H1 (cell line): ENCODE results near the gene EHD2. TPM values are rescaled to one million over a fixed set of nuclear protein-coding genes. Genes with fewer than 3 reads are reported as not detected.
A peak's percentile ranks its signal among the peaks of the same experiment; 100 is the strongest.

Experiments used
- CTCF ChIA-PET: fragments of 300-600 bp; sonication (Branson Sonifier 250); formaldehyde crosslinking; loops from one replicate; lab custom pipeline; 2021; ENCODE audit not compliant: partially characterized antibody; lab: Charles Lee
- POLR2A ChIA-PET: fragments of 300-600 bp; sonication (Branson Sonifier 250); formaldehyde crosslinking; loops from one replicate; lab custom pipeline; 2021; ENCODE audit warnings: inconsistent platforms; ENCODE audit not compliant: partially characterized antibody; lab: Charles Lee
- DNase-seq, 2 experiments: peaks; one replicate each; pipeline versions ENCODE4 v3.0.0 to v3.0.0-alpha.2; 2010 to 2022; ENCODE audit warnings: low spot score in 2 of 2, low read depth in 1 of 2, mixed read lengths in 1 of 2
- FAIRE-seq: peaks from 2 replicates; lab custom pipeline; 2011; peaks lifted over from hg19 to GRCh38; lab: Jason Lieb, UNC
- H2AFZ ChIP-seq: 2 replicates; pipeline ENCODE4 v1.8.1; 2012; ENCODE audit warnings: low read length, inconsistent platforms
- H2AK5ac ChIP-seq: 2 replicates; pipeline ENCODE4 v1.6.1; 2013; ENCODE audit warnings: low read depth, low read length
- H2BK120ac ChIP-seq: replicated peaks from 2 replicates; pipeline ENCODE3; 2013; ENCODE audit warnings: low read depth, low read length, inconsistent platforms
- H2BK12ac ChIP-seq: 2 replicates; pipeline ENCODE4 v1.6.1; 2013; ENCODE audit warnings: low read depth, low read length
- H2BK15ac ChIP-seq: 2 replicates; pipeline ENCODE4 v1.6.1; 2013; ENCODE audit warnings: low read length
- H2BK20ac ChIP-seq: 2 replicates; pipeline ENCODE4 v1.6.1; 2013; ENCODE audit warnings: low read length
- H2BK5ac ChIP-seq: 2 replicates; pipeline ENCODE4 v1.6.1; 2013; ENCODE audit warnings: low read depth, low read length
- H3K14ac ChIP-seq: 2 replicates; pipeline ENCODE4 v1.6.1; 2013; ENCODE audit warnings: inconsistent platforms; ENCODE audit not compliant: insufficient read length
- H3K18ac ChIP-seq: 2 replicates; pipeline ENCODE4 v1.6.1; 2013; ENCODE audit warnings: low read length; ENCODE audit errors: extremely low read depth
- H3K23ac ChIP-seq: 2 replicates; pipeline ENCODE4 v1.6.1; 2013; ENCODE audit warnings: inconsistent platforms; ENCODE audit not compliant: insufficient read length
- H3K23me2 ChIP-seq: 2 replicates; pipeline ENCODE4 v1.6.1; 2013; ENCODE audit warnings: low read depth, low read length
- H3K27ac ChIP-seq: 2 replicates; pipeline ENCODE4 v1.6.1; 2011; ENCODE audit warnings: low read depth, low read length, inconsistent platforms
- H3K27me3 ChIP-seq, 4 experiments: replicated peaks in 1 of 4; 1 replicate in 1 of 4; 2 replicates in 3 of 4; pipeline versions ENCODE4 v1.6.1 to v1.8.1; 2011 to 2013; ENCODE audit warnings: low read length in 3 of 4, mild to moderate bottlenecking in 3 of 4, inconsistent platforms in 2 of 4, mixed read lengths in 2 of 4, moderate library complexity in 1 of 4; ENCODE audit not compliant: control insufficient read depth in 3 of 4, insufficient read depth in 3 of 4; ENCODE audit errors: extremely low read depth in 1 of 4
- H3K36me3 ChIP-seq, 4 experiments: 2 replicates each; pipeline versions ENCODE4 v1.6.1 to v1.8.1; 2011 to 2013; ENCODE audit warnings: mild to moderate bottlenecking in 4 of 4, low read length in 3 of 4, moderate library complexity in 2 of 4, control low read depth in 1 of 4, inconsistent platforms in 1 of 4; ENCODE audit not compliant: insufficient read depth in 4 of 4, control insufficient read depth in 2 of 4
- H3K4ac ChIP-seq: replicated peaks from 2 replicates; pipeline ENCODE3; 2013; ENCODE audit warnings: low read length, low read depth, mixed read lengths, inconsistent platforms; ENCODE audit not compliant: insufficient read length
- H3K4me1 ChIP-seq, 4 experiments: replicated peaks in 1 of 4; 1 replicate in 1 of 4; 2 replicates in 3 of 4; pipeline versions ENCODE4 v1.6.1 to v1.8.1; 2011 to 2013; ENCODE audit warnings: low read length in 3 of 4, inconsistent platforms in 2 of 4, mixed read lengths in 1 of 4; ENCODE audit not compliant: insufficient read depth in 4 of 4, control insufficient read depth in 3 of 4
- H3K4me2 ChIP-seq, 2 experiments: 2 replicates each; pipeline versions ENCODE4 v1.6.1 to v1.8.1; 2011 to 2013; ENCODE audit warnings: low read depth in 2 of 2, low read length in 2 of 2, control low read depth in 1 of 2, inconsistent platforms in 1 of 2, mild to moderate bottlenecking in 1 of 2; ENCODE audit not compliant: insufficient read depth in 1 of 2
- H3K4me3 ChIP-seq, 4 experiments: fragments of 200-600, 300-600 bp in 1 of 4; sonication (generic), shearing (Covaris generic), sonication (Bioruptor Twin) in 1 of 4; 2 replicates each; pipeline versions ENCODE4 v1.5.1 to v1.8.1; 2011 to 2016; ENCODE audit warnings: low read length in 4 of 4, low read depth in 3 of 4, control low read depth in 2 of 4, inconsistent platforms in 2 of 4, mild to moderate bottlenecking in 2 of 4, mixed read lengths in 1 of 4, moderate library complexity in 1 of 4; ENCODE audit not compliant: insufficient read depth in 2 of 4; ENCODE audit errors: extremely low read depth in 1 of 4
- H3K56ac ChIP-seq: replicated peaks from 2 replicates; pipeline ENCODE3; 2013; ENCODE audit warnings: low read depth, mild to moderate bottlenecking, mixed read lengths, low read length, inconsistent platforms; ENCODE audit not compliant: insufficient read length
- H3K79me1 ChIP-seq: 2 replicates; pipeline ENCODE4 v1.6.1; 2013; ENCODE audit warnings: low read depth, low read length, control low read depth
- H3K79me2 ChIP-seq, 2 experiments: 2 replicates each; pipeline versions ENCODE4 v1.6.1 to v1.8.1; 2012 to 2013; ENCODE audit warnings: low read length in 2 of 2, mild to moderate bottlenecking in 2 of 2, inconsistent platforms in 1 of 2; ENCODE audit not compliant: insufficient read depth in 2 of 2, control insufficient read depth in 1 of 2
- H3K9ac ChIP-seq, 4 experiments: replicated peaks in 1 of 4; 1 replicate in 1 of 4; 2 replicates in 3 of 4; pipeline versions ENCODE4 v1.6.1 to v1.8.1; 2011 to 2013; ENCODE audit warnings: low read depth in 3 of 4, low read length in 3 of 4, control low read depth in 2 of 4, mild to moderate bottlenecking in 2 of 4, moderate library complexity in 2 of 4, inconsistent platforms in 1 of 4; ENCODE audit errors: extremely low read depth in 1 of 4
- H3K9me3 ChIP-seq, 2 experiments: 2 replicates each; pipeline versions ENCODE4 v1.6.1 to v1.8.1; 2012 to 2013; ENCODE audit warnings: mild to moderate bottlenecking in 2 of 2, moderate library complexity in 2 of 2, control low read depth in 1 of 2, inconsistent platforms in 1 of 2, low read depth in 1 of 2, low read length in 1 of 2, mixed read lengths in 1 of 2; ENCODE audit not compliant: insufficient read depth in 2 of 2
- H4K20me1 ChIP-seq, 2 experiments: replicated peaks in 1 of 2; 2 replicates each; pipeline versions ENCODE3 to v1.8.1; 2011 to 2013; ENCODE audit warnings: inconsistent platforms in 2 of 2, low read length in 2 of 2, mild to moderate bottlenecking in 1 of 2; ENCODE audit not compliant: insufficient read depth in 2 of 2, control insufficient read depth in 1 of 2
- H4K5ac ChIP-seq: 2 replicates; pipeline ENCODE4 v1.6.1; 2013; ENCODE audit warnings: low read length, low read depth, mixed read lengths, inconsistent platforms; ENCODE audit not compliant: insufficient read length
- H4K8ac ChIP-seq: 2 replicates; pipeline ENCODE4 v1.8.0; 2013; ENCODE audit warnings: mild to moderate bottlenecking, moderate library complexity, low read length, inconsistent platforms; ENCODE audit not compliant: insufficient read depth; ENCODE audit errors: extremely low read depth
- H4K91ac ChIP-seq: replicated peaks from 2 replicates; pipeline ENCODE3; 2013; ENCODE audit warnings: low read length, mixed read lengths, inconsistent platforms; ENCODE audit not compliant: insufficient read length
- CBX8 ChIP-seq: fragments of 300-800, 300-1000 bp; sonication (generic); IDR thresholded peaks from 2 replicates; pipeline ENCODE4 v1.7.1; 2016; ENCODE audit warnings: low read depth, low read length, borderline replicate concordance
- CHD1 ChIP-seq: IDR thresholded peaks from 2 replicates; pipeline ENCODE4 v1.6.1; 2012; ENCODE audit warnings: low read depth, low read length, improper control_type of control experiment
- CREB1 ChIP-seq: IDR thresholded peaks from 2 replicates; pipeline ENCODE4 v1.6.1; 2012; ENCODE audit warnings: inconsistent platforms
- E2F6 ChIP-seq: IDR thresholded peaks from 2 replicates; pipeline ENCODE4 v1.6.1; 2012; ENCODE audit warnings: inconsistent platforms
- FOSL1 ChIP-seq: IDR thresholded peaks from 2 replicates; pipeline ENCODE4 v1.6.1; 2011; ENCODE audit warnings: mild to moderate bottlenecking, low read depth, low read length, moderate library complexity; ENCODE audit not compliant: insufficient read depth
- SIN3A ChIP-seq, 2 experiments: IDR thresholded peaks in 1 of 2; conservative IDR thresholded peaks in 1 of 2; 2 replicates each; pipeline ENCODE4 v1.6.1; 2011 to 2012; ENCODE audit warnings: low read length in 2 of 2, improper control_type of control experiment in 1 of 2, low read depth in 1 of 2, mild to moderate bottlenecking in 1 of 2
- SIRT6 ChIP-seq: IDR thresholded peaks from one replicate; pipeline ENCODE4 v1.7.1; 2012; ENCODE audit warnings: low read length, inconsistent platforms
- SIX5 ChIP-seq: IDR thresholded peaks from 2 replicates; pipeline ENCODE4 v1.6.1; 2011; ENCODE audit warnings: mild to moderate bottlenecking, low read depth, low read length
- SRF ChIP-seq: IDR thresholded peaks from 2 replicates; pipeline ENCODE4 v1.6.1; 2011; ENCODE audit warnings: mild to moderate bottlenecking, low read depth, low read length, moderate library complexity
- TAF7 ChIP-seq: optimal IDR thresholded peaks from 2 replicates; pipeline ENCODE3; 2011; ENCODE audit warnings: low read depth, mild to moderate bottlenecking, inconsistent platforms, low read length, moderate library complexity, borderline replicate concordance
- WGBS, 2 experiments: shearing (Covaris generic) in 1 of 2; methylation state at CpG; one replicate each; pipeline versions ENCODE4 v1.1.6 to v1.1.7; 2013 to 2015; ENCODE audit warnings: low lambda C conversion rate in 2 of 2, mixed read lengths in 2 of 2, inconsistent platforms in 1 of 2, low coverage in 1 of 2, missing lambda C conversion rate in 1 of 2; ENCODE audit not compliant: insufficient replicate concordance in 2 of 2, insufficient coverage in 1 of 2, insufficient read length in 1 of 2; ENCODE audit errors: extremely low coverage in 1 of 2, missing lambda C conversion rate in 1 of 2; 5-methylcytosine and 5-hydroxymethylcytosine counted together
- polyA plus RNA-seq, 7 experiments: library from polyadenylated mRNA; depleted of rRNA in 3 of 7; stranded (reverse) in 5 of 7; unstranded in 2 of 7; fragments of >200 nt in 5 of 7; fragments of 200-250 nt in 2 of 7; gene quantifications; 1 replicate in 5 of 7; 2 replicates in 1 of 7; 4 replicates in 1 of 7; pipeline versions ENCODE4 v1.2.1 to v1.2.3, GENCODE V29; 2011 to 2013; ENCODE audit warnings: missing spikeins in 2 of 7, mixed read lengths in 2 of 7
- total RNA-seq: library from RNA; stranded (reverse); fragmentation: NEBNext Ultra II Directional; extraction: Animal tissue kit (Norgen Biotek cat#: 25700); gene quantifications from 2 replicates; pipeline ENCODE4 v1.2.1, GENCODE V29; 2021

EHD2 gene
- total and polyA plus RNA-seq, 2 of the 8 experiments (the other 6 are each of a cell fraction or from before 2014, with no cell fraction given), result 4.5 to 14.3 TPM

- no peak overlapping the region for H3K18ac ChIP-seq
- peak overlapping the region; percentile 74 for H3K4ac ChIP-seq
- no peaks in the 10 kb centered on the region for H3K23me2 ChIP-seq
- WGBS, 2 experiments, result 51% methylated on average over 16 of the region's 21 CpGs; no CpG with 5 or more reads in 1 of the 2 experiments
- H3K79me2 ChIP-seq, result no peaks in the 10 kb centered on the region; a peak in 1 of 4 replicates
- no peak overlapping the region for H2BK20ac ChIP-seq
- no peak overlapping the region for H2AK5ac ChIP-seq
- no peak overlapping the region for H3K56ac ChIP-seq
- peaks cover 3 to 6% of the 10 kb centered on the region in 2 experiments for H4K20me1 ChIP-seq
- FAIRE-seq (peak; percentile 86), DNase-seq (peak; percentile 84 to 88)
- peaks cover 0 to 3% (median 0%) of the 10 kb centered on the region in 4 experiments; a peak in 2 of 7 replicates for H3K4me1 ChIP-seq
- no peak overlapping the region for H4K91ac ChIP-seq
- ChIA-PET POLR2A (interaction anchor here (1.0 to 2.7 kb wide), 5 partner anchors 9 to 265 kb away, joined by 3 to 10 read pairs (median 3); no protein-coding TSS in a partner anchor), CTCF (interaction anchor here (0.6 to 24.9 kb wide), 24 partner anchors 8 to 465 kb away, joined by 3 to 436 read pairs (median 4); partner anchors contain the start of gene EHD2)
- 0 out of 2 replicates have a peak overlapping the region, but pooled peaks have one; percentile 31 for H4K8ac ChIP-seq
- H2BK5ac ChIP-seq, result no peak overlapping the region; the same call in 1 of the 2 replicates
- no peak overlapping the region for H3K14ac ChIP-seq
- H3K36me3 ChIP-seq, result peaks cover 2 to 23% (median 6%) of the 10 kb centered on the region in 4 experiments
- no peaks in the 10 kb centered on the region for H3K27me3 ChIP-seq
- H4K5ac ChIP-seq, result no peak overlapping the region
- peaks cover 2% of the 10 kb centered on the region for H3K79me1 ChIP-seq
- H3K27ac ChIP-seq, result no peak overlapping the region
- no peak overlapping the region for H2BK120ac ChIP-seq
- H2BK12ac ChIP-seq, result no peak overlapping the region
- no peak overlapping the region for H3K9ac ChIP-seq
- H3K4me2 ChIP-seq, result no peak overlapping the region
- H3K4me3 ChIP-seq, result no peak overlapping the region
- no peak overlapping the region for H3K23ac ChIP-seq
- no peak overlapping the region for H2BK15ac ChIP-seq
- H3K9me3 ChIP-seq, result no peaks in the 10 kb centered on the region
- no peak overlapping the region for H2AFZ ChIP-seq
- no peak for TF ChIP-seq FOSL1
- TF ChIP-seq SRF, result no peak
- no peak for TF ChIP-seq SIX5
- no peak for TF ChIP-seq SIRT6
- no peak for TF ChIP-seq E2F6
- no peak for TF ChIP-seq CBX8
- no peak for TF ChIP-seq TAF7
- no peak for TF ChIP-seq CHD1
- TF ChIP-seq SIN3A (conservative IDR thresholded peaks at IDR 0.05 in 1 of 2, IDR thresholded peaks at IDR 0.05 in 1 of 2; ENCODE audit: low read depth in 1 of 2, low read length in 2 of 2), result peak; percentile 36 to 82; a peak in 2 of 4 replicates
- TF ChIP-seq CREB1, result no peak
These were observed 15.2 kb upstream of the EHD2 start for GRCh38 chr19:47697863-47698609.
